ENCODE results near the gene TRAF2.

DNA sequence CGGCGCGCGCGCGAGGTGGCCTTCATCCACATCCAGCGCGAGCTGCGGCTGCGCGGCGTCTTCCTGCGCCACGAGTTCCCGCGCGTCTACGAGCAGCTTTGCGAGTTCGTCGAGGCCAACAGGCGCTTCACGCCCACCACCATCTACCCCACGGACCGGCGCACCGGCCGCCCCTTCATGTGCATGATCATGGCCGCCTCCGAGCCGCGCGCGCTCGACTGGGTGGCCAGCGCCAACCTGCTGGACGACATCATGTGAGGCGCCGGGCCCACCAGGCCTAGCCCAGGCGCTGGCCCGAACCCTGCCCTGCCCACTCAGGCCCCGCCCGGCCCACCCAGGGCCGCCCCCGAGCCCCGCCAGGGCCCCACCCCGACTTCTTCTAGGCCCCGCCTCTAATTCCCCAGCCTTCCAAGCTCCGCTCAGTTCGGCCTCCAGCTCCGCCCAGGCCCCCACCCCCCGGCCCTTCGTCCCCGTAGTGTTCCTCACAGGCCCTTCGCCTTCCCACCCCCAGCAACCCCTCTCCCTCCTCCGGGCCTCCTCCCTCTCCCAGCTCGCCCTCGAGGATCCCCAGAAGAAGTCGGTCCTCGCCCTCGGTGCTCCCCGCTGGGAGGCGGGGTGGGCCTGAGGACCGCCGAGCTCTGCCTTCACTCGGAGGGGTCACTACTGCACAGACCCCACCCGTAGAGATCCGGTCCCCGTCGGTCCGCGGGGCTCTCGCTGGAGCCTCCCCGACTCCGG, 39.1 kb upstream of the TRAF2 start:
- TF ChIP-seq POLR2AphosphoS5 (IDR thresholded peaks at IDR 0.05; ENCODE audit: low read depth, low read length), result no peak
- TF ChIP-seq POLR2A (IDR thresholded peaks at IDR 0.05; ENCODE audit: low read depth, low read length), result no peak
- TF ChIP-seq TAF1 (IDR thresholded peaks at IDR 0.05; ENCODE audit: borderline replicate concordance, low read depth, low read length), result no peak

All from GM12892 (cell line).